ENCODE measurements around the gene ACRV1.

ACRV1 gene

GRCh38 chr11:125649465-125650166 is 31.0 kb downstream of the ACRV1 start:
- DNase-seq (ENCODE audit: extremely low read depth, insufficient read length) = no peak
- Histone ChIP-seq H3K4me3 (replicated peaks; ENCODE audit: low read depth, low read length) (no peak overlapping the region), H3K36me3 (ENCODE audit: control insufficient read depth, insufficient read depth, low read length) (no peaks in the 10 kb centered on the region; the same call in none of the 2 replicates), H3K27me3 (replicated peaks; ENCODE audit: control insufficient read depth, insufficient read depth, low read length) (no peaks in the 10 kb centered on the region)
- TF ChIP-seq CTCF (IDR thresholded peaks at IDR 0.05; ENCODE audit: insufficient read depth, low read length, poor library complexity, severe bottlenecking) = no peak

GRCh38 chr11:125645871-125646270 is 34.8 kb downstream of the ACRV1 start:
- no peak for TF ChIP-seq CTCF (IDR thresholded peaks at IDR 0.05; ENCODE audit: insufficient read depth, low read length, poor library complexity, severe bottlenecking)
- DNase-seq (ENCODE audit: extremely low read depth, insufficient read length) = no peak
- H3K27me3 ChIP-seq (replicated peaks; ENCODE audit: control insufficient read depth, insufficient read depth, low read length) = no peaks in the 10 kb centered on the region
- H3K36me3 ChIP-seq (ENCODE audit: control insufficient read depth, insufficient read depth, low read length) = no peaks in the 10 kb centered on the region; the same call in none of the 2 replicates
- no peak overlapping the region for H3K4me3 ChIP-seq (replicated peaks; ENCODE audit: low read depth, low read length)

- peaks cover 5% of the 10 kb centered on the region for H3K36me3 ChIP-seq (ENCODE audit: control insufficient read depth, insufficient read depth, low read length)
- DNase-seq (ENCODE audit: extremely low read depth, insufficient read length) = no peak
- TF ChIP-seq CTCF (IDR thresholded peaks at IDR 0.05; ENCODE audit: insufficient read depth, low read length, poor library complexity, severe bottlenecking) = no peak
- no peak overlapping the region for H3K4me3 ChIP-seq (replicated peaks; ENCODE audit: low read depth, low read length)
- no peaks in the 10 kb centered on the region for H3K27me3 ChIP-seq (replicated peaks; ENCODE audit: control insufficient read depth, insufficient read depth, low read length)
Measured at GRCh38 chr11:125638315-125638714, 42.3 kb downstream of the ACRV1 start.

GRCh38 chr11:125637840-125638239 is 42.8 kb downstream of the ACRV1 start:
- TF ChIP-seq CTCF (IDR thresholded peaks at IDR 0.05; ENCODE audit: insufficient read depth, low read length, poor library complexity, severe bottlenecking) = peak; percentile 11
- H3K36me3 ChIP-seq (ENCODE audit: control insufficient read depth, insufficient read depth, low read length) = peaks cover 5% of the 10 kb centered on the region

GRCh38 chr11:125627236-125627910 is 53.3 kb downstream of the ACRV1 start:
- Histone ChIP-seq H3K4me3 (replicated peaks; ENCODE audit: low read depth, low read length) (peak overlapping the region; percentile 98), H3K36me3 (ENCODE audit: control insufficient read depth, insufficient read depth, low read length) (peaks cover 2% of the 10 kb centered on the region), H3K27me3 (replicated peaks; ENCODE audit: control insufficient read depth, insufficient read depth, low read length) (no peaks in the 10 kb centered on the region)
- no peak for TF ChIP-seq CTCF (IDR thresholded peaks at IDR 0.05; ENCODE audit: insufficient read depth, low read length, poor library complexity, severe bottlenecking)
- DNase-seq (ENCODE audit: extremely low read depth, insufficient read length) = no peak

More at GRCh38 chr11:125637840-125638239, 42.8 kb downstream of the ACRV1 start:
- DNase-seq (ENCODE audit: extremely low read depth, insufficient read length) = no peak
- Histone ChIP-seq H3K4me3 (replicated peaks; ENCODE audit: low read depth, low read length) (no peak overlapping the region), H3K27me3 (replicated peaks; ENCODE audit: control insufficient read depth, insufficient read depth, low read length) (no peaks in the 10 kb centered on the region)

Measured in GM06990 (cell line).